ENCODE measurements around the gene EAPP. TPM values are rescaled to one million over a fixed set of nuclear protein-coding genes. Genes with fewer than 3 reads are reported as not detected.

Gene EAPP
- total and polyA plus RNA-seq, 2 of the 4 experiments (the other 2 are of a cell fraction), result 29.9 to 32.3 TPM

GRCh38 chr14:34482463-34482862, 57.0 kb downstream of the EAPP start:
- no peak overlapping the region for H3K18ac ChIP-seq (ENCODE audit: low read depth, low read length)
- H2BK15ac ChIP-seq (ENCODE audit: low read depth, low read length), result no peak overlapping the region
- no peaks in the 10 kb centered on the region for H4K20me1 ChIP-seq (ENCODE audit: insufficient read depth, low read length)
- no peaks in the 10 kb centered on the region for H3K4me1 ChIP-seq (ENCODE audit: control insufficient read depth, insufficient read depth, low read length)
- intact Hi-C loops (cut with micrococcal nuclease), result no loop called here
- no peak overlapping the region for H2AK9ac ChIP-seq (replicated peaks; ENCODE audit: low read depth, low read length, poor library complexity)
- H4K8ac ChIP-seq (ENCODE audit: low read depth in 2 of 2, low read length in 2 of 2), result no peak overlapping the region
- no peaks in the 10 kb centered on the region for H3K9me1 ChIP-seq (ENCODE audit: insufficient read depth, low read length)
- H3K9me3 ChIP-seq (ENCODE audit: control insufficient read depth, insufficient read depth, low read length), result no peaks in the 10 kb centered on the region
- H2AK5ac ChIP-seq (ENCODE audit: low read depth, low read length), result no peak overlapping the region
- no peak overlapping the region for H3K27ac ChIP-seq (ENCODE audit: insufficient read depth, low read length)
- H3K56ac ChIP-seq (ENCODE audit: extremely low read depth, insufficient read depth, low read length), result no peak overlapping the region
- DNase-seq, result no peak
- no peak overlapping the region for H3K9ac ChIP-seq (ENCODE audit: low read depth, low read length)
- no peak overlapping the region for H2AFZ ChIP-seq (replicated peaks; ENCODE audit: low read length, poor library complexity)
- no peak overlapping the region for H4K91ac ChIP-seq (ENCODE audit: insufficient read depth, low read depth, low read length)
- POLR2A ChIA-PET (ENCODE audit: unreplicated experiment), result no interaction called here
- H4K5ac ChIP-seq (ENCODE audit: low read depth, low read length), result no peak overlapping the region
- H3K27me3 ChIP-seq (ENCODE audit: control insufficient read depth, insufficient read depth, low read length), result no peaks in the 10 kb centered on the region
- TF ChIP-seq, protein P1, sequence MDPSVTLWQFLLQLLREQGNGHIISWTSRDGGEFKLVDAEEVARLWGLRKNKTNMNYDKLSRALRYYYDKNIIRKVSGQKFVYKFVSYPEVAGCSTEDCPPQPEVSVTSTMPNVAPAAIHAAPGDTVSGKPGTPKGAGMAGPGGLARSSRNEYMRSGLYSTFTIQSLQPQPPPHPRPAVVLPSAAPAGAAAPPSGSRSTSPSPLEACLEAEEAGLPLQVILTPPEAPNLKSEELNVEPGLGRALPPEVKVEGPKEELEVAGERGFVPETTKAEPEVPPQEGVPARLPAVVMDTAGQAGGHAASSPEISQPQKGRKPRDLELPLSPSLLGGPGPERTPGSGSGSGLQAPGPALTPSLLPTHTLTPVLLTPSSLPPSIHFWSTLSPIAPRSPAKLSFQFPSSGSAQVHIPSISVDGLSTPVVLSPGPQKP (IDR thresholded peaks at IDR 0.05; ENCODE audit: borderline replicate concordance, low read depth, low read length), result no peak
- TF ChIP-seq POLR2A (IDR thresholded peaks at IDR 0.05; ENCODE audit: low read depth, low read length) (no peak), RCOR1 (IDR thresholded peaks at IDR 0.05; ENCODE audit: insufficient replicate concordance, low read length) (no peak), FOS (IDR thresholded peaks at IDR 0.05; ENCODE audit: low read depth, low read length) (no peak), MAZ (IDR thresholded peaks at IDR 0.05; ENCODE audit: borderline replicate concordance, low read depth, low read length) (no peak), CHD1 (IDR thresholded peaks at IDR 0.05; ENCODE audit: low read depth, low read length) (no peak), NFE2L2 (IDR thresholded peaks at IDR 0.05; ENCODE audit: low read depth, low read length) (no peak), MXI1 (IDR thresholded peaks at IDR 0.05; ENCODE audit: borderline replicate concordance, low read depth, low read length) (no peak), CEBPB (IDR thresholded peaks at IDR 0.05; ENCODE audit: low read depth, low read length) (no peak), RAD21 (IDR thresholded peaks at IDR 0.05; ENCODE audit: low read length) (no peak), SMC3 (IDR thresholded peaks at IDR 0.05; ENCODE audit: low read depth, low read length) (no peak), CTCF (conservative IDR thresholded peaks at IDR 0.05; ENCODE audit: low read depth, low read length) (no peak), BHLHE40 (IDR thresholded peaks at IDR 0.05; ENCODE audit: low read depth, low read length) (no peak), MAFK (IDR thresholded peaks at IDR 0.05; ENCODE audit: low read depth, low read length) (no peak)
- no peaks in the 10 kb centered on the region for H3K36me3 ChIP-seq (ENCODE audit: control insufficient read depth, insufficient read depth, low read length)
- no peak overlapping the region for H3K4ac ChIP-seq (ENCODE audit: low read depth, low read length)
- no peak overlapping the region for H2BK5ac ChIP-seq (ENCODE audit: low read depth, low read length, poor library complexity, severe bottlenecking)
- no peak overlapping the region for H3K4me3 ChIP-seq (ENCODE audit: insufficient read depth, low read depth, low read length)
- BruUV-seq (replicated peaks), result no TSS peak
- H2BK120ac ChIP-seq (ENCODE audit: low read depth, low read length), result no peak overlapping the region
- no peak overlapping the region for H3K14ac ChIP-seq (replicated peaks; ENCODE audit: low read depth, low read length)
- CTCF ChIA-PET, result interaction anchor here (0.5 kb wide), 1 partner anchor 19 kb away, joined by 6 read pairs; no protein-coding TSS in a partner anchor
- H2BK20ac ChIP-seq (ENCODE audit: low read depth, low read length), result no peak overlapping the region
- dilution Hi-C loops (cut with HindIII; ENCODE audit: low sequenced_read_pairs, unreplicated experiment), result no loop called here
- ATAC-seq (ENCODE audit: low read depth), result no peak
- WGBS, 2 experiments (ENCODE audit: extremely low coverage in 2 of 2, insufficient read length in 1 of 2), result no CpG with 5 or more reads among the region's 2 CpGs
- no peaks in the 10 kb centered on the region for H3K79me1 ChIP-seq (ENCODE audit: low read depth in 1 of 2, low read length in 2 of 2)
- in situ Hi-C loops (cut with MboI; ENCODE audit: low sequenced_read_pairs), result no loop called here
- no peak overlapping the region for H3K4me2 ChIP-seq (ENCODE audit: low read depth, low read length)
- no peak overlapping the region for H3K23ac ChIP-seq (ENCODE audit: low read depth, low read length)

Data from IMR-90 (cell line).